Heart right ventricle (tissue), 16 donors: ENCODE data around the gene PSAP. TPM values are rescaled to one million over a fixed set of nuclear protein-coding genes. Genes with fewer than 3 reads are reported as not detected.

Experiments used
- ATAC-seq, 8 donors: fragments of 200-7000 bp; cut with Tn5 transposase; one replicate each; pipeline ENCODE4 v1.9.1; 2020; ENCODE audit warnings: mild to moderate bottlenecking in 8 of 8, moderate library complexity in 8 of 8, moderate number of reproducible peaks in 1 of 8
- DNase-seq, 2 donors: peaks; one replicate each; pipeline ENCODE4 v3.0.0-alpha.2; 2020
- H3K27ac ChIP-seq, 10 donors: fragments of 200-600 bp; sonication (generic) in 2 of 10; one replicate each; pipeline versions ENCODE4 v1.5.0 to v1.8.0; 2020 to 2022; ENCODE audit warnings: mild to moderate bottlenecking in 3 of 10
- H3K27me3 ChIP-seq, 7 donors: fragments of 200-600 bp; one replicate each; pipeline ENCODE4 v1.8.0; 2021 to 2022; ENCODE audit warnings: mild to moderate bottlenecking in 2 of 7
- H3K36me3 ChIP-seq, 9 donors: fragments of 200-600 bp; sonication (generic) in 1 of 9; one replicate each; pipeline versions ENCODE4 v1.5.0 to v1.8.0; 2020 to 2022; ENCODE audit warnings: mild to moderate bottlenecking in 2 of 9
- H3K4me1 ChIP-seq, 9 donors: fragments of 200-600 bp; sonication (generic) in 1 of 9; one replicate each; pipeline versions ENCODE4 v1.5.0 to v1.8.0; 2020 to 2022; ENCODE audit warnings: mild to moderate bottlenecking in 4 of 9
- H3K4me3 ChIP-seq, 10 donors: fragments of 200-600 bp; sonication (generic) in 2 of 10; one replicate each; pipeline versions ENCODE4 v1.5.0 to v1.8.0; 2020 to 2022; ENCODE audit warnings: mild to moderate bottlenecking in 7 of 10, moderate library complexity in 2 of 10
- H3K9me3 ChIP-seq, 11 donors: fragments of 200-600 bp in 10 of 11; sonication (generic) in 2 of 11; one replicate each; pipeline versions ENCODE4 v1.5.0 to v1.8.0; 2013 to 2022; ENCODE audit warnings: mild to moderate bottlenecking in 2 of 11, control low read depth in 1 of 11, moderate library complexity in 1 of 11
- CTCF ChIP-seq, 9 donors: fragments of 200-600 bp; sonication (generic) in 2 of 9; IDR thresholded peaks; one replicate each; pipeline versions ENCODE4 v1.5.0 to v1.8.0; 2021 to 2022; ENCODE audit warnings: antibody characterized with exemption in 9 of 9, mild to moderate bottlenecking in 5 of 9, moderate library complexity in 1 of 9
- WGBS, 2 donors: extraction: QIAGEN DNeasy Blood & Tissue Kit; methylation state at CpG; one replicate each; pipeline ENCODE4 v1.1.7; 2013; ENCODE audit warnings: inconsistent platforms in 1 of 2; 5-methylcytosine and 5-hydroxymethylcytosine counted together
- intact Hi-C, 10 donors: fragments of 100-400 bp; cut with DNase I; formaldehyde crosslinking; loops; one replicate each; pipeline versions ENCODE4 v1.11.1 to v1.14.2; 2022
- microRNA-seq, 2 donors: library from miRNA; unstranded; fragments of <30 nt; microRNA quantifications; one replicate each; pipeline ENCODE4 v1.2.0, GENCODE V29; 2021
- polyA plus RNA-seq, 2 donors: library from polyadenylated mRNA; stranded (reverse); fragments of 200-250 nt; gene quantifications; one replicate each; pipeline ENCODE4 v1.2.3, GENCODE V29; 2013
- total RNA-seq, 10 donors: library from RNA; stranded (reverse); fragmentation: NEBNext Ultra II Directional in 3 of 10; extraction: Animal tissue kit (Norgen Biotek cat#: 25700) in 3 of 10; gene quantifications; one replicate each; pipeline versions ENCODE4 v1.2.1 to v1.2.4, GENCODE V29; 2021 to 2023
- donor health status: Arrhythmogenic right ventricular cardiomyopathy.
- donor health status: ischemic (EF 13 %, LVEDD 7.1; RV severe dilation, severe dysfunction).
- donor health status: healthy with polysubstance abuse.
- donor health status: DM: no; HTN: yes; CAD: no.
- donor health status: DM: no; HTN: no; CAD: no.
- donor health status: ischemic (EF 25% LVEDD 6.9; RV normal size, moderate dysfunction).
- donor health status: ischemic (EF 25% LVEDD 5.7; RV mildly dilated, moderate dysfunction).
- donor health status: healthy.
- donor health status: DM: yes; HTN: yes; CAD: no.
- donor health status: Ischemic cardiomyopathy.
- donor health status: ischemic (EF 35%, LVEDD 5.7; RV mildly dilated, moderate dysfunction).
- donor health status: nonischemic (EF 11% LVEDD 7.7; RV severe dilation, severe dysfunction).
- donor health status: DM: yes; HTN: yes; CAD: no.
- donor health status: PGD.
- donor health status: ischemic (EF 29% LVEDD 5.4; RV normal size, mild dysfunction).
- donor health status: nonischemic (EF 23%, LVEDD 6.1; RV moderate dilation, normal function).

The PSAP gene
- total and polyA plus RNA-seq, 12 donors = 443 to 2,078 (median 1,616) TPM

- ATAC-seq (peak; percentile 25 to 67 (median 43)), DNase-seq (peak; percentile 86 to 89)
- 21 to 44% methylated on average over 10 of the region's 10 CpGs for WGBS, 2 donors
- peak overlapping the region; percentile 42 to 99 (median 98) for H3K27ac ChIP-seq
- peaks cover 48 to 100% (median 100%) of the 10 kb centered on the region in 9 donors for H3K4me1 ChIP-seq
- no peak for TF ChIP-seq CTCF (IDR thresholded peaks at IDR 0.05)
- H3K9me3 ChIP-seq = no peaks in the 10 kb centered on the region
- H3K4me3 ChIP-seq = peak overlapping the region in 3 of 10 donors; percentile 5 to 95 (median 9)
- no peaks in the 10 kb centered on the region for H3K27me3 ChIP-seq
- intact Hi-C loops = loop anchor here in 1 of 10 donors (1.0 kb wide), 1 partner anchor 21 kb away; no protein-coding TSS in a partner anchor
- H3K36me3 ChIP-seq = peaks cover 0 to 54% (median 0%) of the 10 kb centered on the region in 9 donors
Observed at GRCh38 chr10:71767420-71768035, 83.5 kb downstream of the PSAP start.

DNA sequence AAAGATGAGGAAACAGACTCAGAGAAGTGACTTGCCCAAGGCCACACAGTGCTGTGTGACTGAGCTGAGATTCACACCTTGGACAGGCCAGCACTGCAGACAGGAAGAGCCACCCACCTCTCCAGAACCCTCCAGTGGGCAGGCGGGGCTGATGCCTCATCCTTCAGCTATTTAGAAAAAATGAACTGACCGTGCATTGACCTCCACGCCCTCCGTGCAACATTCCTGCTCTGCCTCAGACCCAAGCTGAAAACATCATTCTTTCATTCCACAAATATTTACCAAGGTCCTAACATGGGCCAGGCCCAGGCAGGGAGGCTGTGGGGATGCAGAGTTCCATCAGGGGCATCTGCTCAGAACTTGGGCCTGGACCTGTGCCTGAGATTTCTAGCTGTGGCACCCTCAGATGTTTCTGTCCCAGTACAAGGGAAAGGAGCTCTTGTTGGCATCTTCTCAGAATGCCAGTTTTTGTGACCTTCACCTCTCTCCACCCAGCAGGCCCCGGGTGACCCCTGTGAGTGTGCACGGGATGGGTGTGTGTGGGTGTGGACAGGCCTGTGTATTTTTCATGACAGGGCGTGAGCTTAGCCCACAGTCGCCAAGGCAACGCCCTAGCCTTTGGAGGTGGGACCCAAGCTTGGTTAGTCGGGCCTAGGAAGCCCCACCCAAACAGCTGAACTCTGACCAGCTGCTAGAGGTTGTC lies 84.2 kb downstream of the PSAP start:
- intact Hi-C loops = loop anchor here in 1 of 10 donors (1.0 kb wide), 1 partner anchor 21 kb away; no protein-coding TSS in a partner anchor
- peaks cover 47 to 100% (median 100%) of the 10 kb centered on the region in 9 donors for H3K4me1 ChIP-seq

More for the DNA sequence above, 84.2 kb downstream of the PSAP start:
- peak; percentile 38 to 73 (median 67) for ATAC-seq
- DNase-seq = peak; percentile 76 to 82
- TF ChIP-seq CTCF (IDR thresholded peaks at IDR 0.05) = no peak
- peaks cover 0 to 61% (median 0%) of the 10 kb centered on the region in 9 donors for H3K36me3 ChIP-seq
- 22 to 37% methylated on average over 10 of the region's 10 CpGs for WGBS, 2 donors
- peak overlapping the region in 3 of 10 donors; percentile 5 to 95 (median 9) for H3K4me3 ChIP-seq
- H3K27ac ChIP-seq = peak overlapping the region; percentile 42 to 99 (median 98)
- H3K9me3 ChIP-seq = no peaks in the 10 kb centered on the region
- H3K27me3 ChIP-seq = no peaks in the 10 kb centered on the region

Small RNAs within 50 kb of the gene (microRNA-seq; reads per million reads assigned to microRNA genes)
- 0 reads per million in 2 donors for gene MIR7152

Other genes with a start within 250 kb of the PSAP start
- under 1 TPM in 5 of 10 donors, not detected in 5; 0.05 to 0.16 (median 0.07) TPM for gene C10orf105, start 131.5 kb downstream of the PSAP start, total RNA-seq
- gene C10orf105, start 131.5 kb downstream of the PSAP start, polyA plus RNA-seq = under 1 TPM; 0.03 to 0.15 TPM
- 100 to 1,000 TPM in 1 of 10 donors, 10 to 100 TPM in 9; 36.6 to 112 (median 69.0) TPM for gene VSIR, start 77.7 kb downstream of the PSAP start, total RNA-seq
- 100 to 1,000 TPM in 1 of 2 donors, 10 to 100 TPM in 1; 47.0 to 102 TPM for gene VSIR, start 77.7 kb downstream of the PSAP start, polyA plus RNA-seq
- gene CHST3, start 113.1 kb upstream of the PSAP start, total RNA-seq = 10 to 100 TPM; 14.5 to 28.7 (median 21.3) TPM
- 10 to 100 TPM in 1 of 2 donors, 1 to 10 TPM in 1; 6.3 to 12.0 TPM for gene CHST3, start 113.1 kb upstream of the PSAP start, polyA plus RNA-seq
- 10 to 100 TPM in 2 of 10 donors, 1 to 10 TPM in 8; 3.5 to 12.8 (median 6.4) TPM for gene SPOCK2, start 237.3 kb upstream of the PSAP start, total RNA-seq
- 10 to 100 TPM in 1 of 2 donors, 1 to 10 TPM in 1; 6.7 to 13.4 TPM for gene SPOCK2, start 237.3 kb upstream of the PSAP start, polyA plus RNA-seq